H1 (cell line): ENCODE measurements around the gene ALG1. TPM values are rescaled to one million over a fixed set of nuclear protein-coding genes. Genes with fewer than 3 reads are reported as not detected.
"Not testable (repeated sequence)": the region's sequence is repeated elsewhere in the genome, so short reads cannot be mapped to it uniquely, and the experiment has no call there.

ENCODE experiments used
- CTCF ChIA-PET: fragments of 300-600 bp; sonication (Branson Sonifier 250); formaldehyde crosslinking; loops from one replicate; lab custom pipeline; 2021; ENCODE audit not compliant: partially characterized antibody; lab: Charles Lee
- POLR2A ChIA-PET: fragments of 300-600 bp; sonication (Branson Sonifier 250); formaldehyde crosslinking; loops from one replicate; lab custom pipeline; 2021; ENCODE audit warnings: inconsistent platforms; ENCODE audit not compliant: partially characterized antibody; lab: Charles Lee
- DNase-seq, 2 experiments: peaks; one replicate each; pipeline versions ENCODE4 v3.0.0 to v3.0.0-alpha.2; 2010 to 2022; ENCODE audit warnings: low spot score in 2 of 2, low read depth in 1 of 2, mixed read lengths in 1 of 2
- FAIRE-seq: peaks from 2 replicates; lab custom pipeline; 2011; peaks lifted over from hg19 to GRCh38; lab: Jason Lieb, UNC
- H2AFZ ChIP-seq: 2 replicates; pipeline ENCODE4 v1.8.1; 2012; ENCODE audit warnings: low read length, inconsistent platforms
- H2AK5ac ChIP-seq: 2 replicates; pipeline ENCODE4 v1.6.1; 2013; ENCODE audit warnings: low read depth, low read length
- H2BK120ac ChIP-seq: replicated peaks from 2 replicates; pipeline ENCODE3; 2013; ENCODE audit warnings: low read depth, low read length, inconsistent platforms
- H2BK12ac ChIP-seq: 2 replicates; pipeline ENCODE4 v1.6.1; 2013; ENCODE audit warnings: low read depth, low read length
- H2BK15ac ChIP-seq: 2 replicates; pipeline ENCODE4 v1.6.1; 2013; ENCODE audit warnings: low read length
- H2BK20ac ChIP-seq: 2 replicates; pipeline ENCODE4 v1.6.1; 2013; ENCODE audit warnings: low read length
- H2BK5ac ChIP-seq: 2 replicates; pipeline ENCODE4 v1.6.1; 2013; ENCODE audit warnings: low read depth, low read length
- H3K14ac ChIP-seq: 2 replicates; pipeline ENCODE4 v1.6.1; 2013; ENCODE audit warnings: inconsistent platforms; ENCODE audit not compliant: insufficient read length
- H3K18ac ChIP-seq: 2 replicates; pipeline ENCODE4 v1.6.1; 2013; ENCODE audit warnings: low read length; ENCODE audit errors: extremely low read depth
- H3K23ac ChIP-seq: 2 replicates; pipeline ENCODE4 v1.6.1; 2013; ENCODE audit warnings: inconsistent platforms; ENCODE audit not compliant: insufficient read length
- H3K23me2 ChIP-seq: 2 replicates; pipeline ENCODE4 v1.6.1; 2013; ENCODE audit warnings: low read depth, low read length
- H3K27ac ChIP-seq: 2 replicates; pipeline ENCODE4 v1.6.1; 2011; ENCODE audit warnings: low read depth, low read length, inconsistent platforms
- H3K27me3 ChIP-seq, 4 experiments: replicated peaks in 1 of 4; 1 replicate in 1 of 4; 2 replicates in 3 of 4; pipeline versions ENCODE4 v1.6.1 to v1.8.1; 2011 to 2013; ENCODE audit warnings: low read length in 3 of 4, mild to moderate bottlenecking in 3 of 4, inconsistent platforms in 2 of 4, mixed read lengths in 2 of 4, moderate library complexity in 1 of 4; ENCODE audit not compliant: control insufficient read depth in 3 of 4, insufficient read depth in 3 of 4; ENCODE audit errors: extremely low read depth in 1 of 4
- H3K36me3 ChIP-seq, 4 experiments: 2 replicates each; pipeline versions ENCODE4 v1.6.1 to v1.8.1; 2011 to 2013; ENCODE audit warnings: mild to moderate bottlenecking in 4 of 4, low read length in 3 of 4, moderate library complexity in 2 of 4, control low read depth in 1 of 4, inconsistent platforms in 1 of 4; ENCODE audit not compliant: insufficient read depth in 4 of 4, control insufficient read depth in 2 of 4
- H3K4ac ChIP-seq: replicated peaks from 2 replicates; pipeline ENCODE3; 2013; ENCODE audit warnings: low read length, low read depth, mixed read lengths, inconsistent platforms; ENCODE audit not compliant: insufficient read length
- H3K4me1 ChIP-seq, 4 experiments: replicated peaks in 1 of 4; 1 replicate in 1 of 4; 2 replicates in 3 of 4; pipeline versions ENCODE4 v1.6.1 to v1.8.1; 2011 to 2013; ENCODE audit warnings: low read length in 3 of 4, inconsistent platforms in 2 of 4, mixed read lengths in 1 of 4; ENCODE audit not compliant: insufficient read depth in 4 of 4, control insufficient read depth in 3 of 4
- H3K4me2 ChIP-seq, 2 experiments: 2 replicates each; pipeline versions ENCODE4 v1.6.1 to v1.8.1; 2011 to 2013; ENCODE audit warnings: low read depth in 2 of 2, low read length in 2 of 2, control low read depth in 1 of 2, inconsistent platforms in 1 of 2, mild to moderate bottlenecking in 1 of 2; ENCODE audit not compliant: insufficient read depth in 1 of 2
- H3K4me3 ChIP-seq, 4 experiments: fragments of 200-600, 300-600 bp in 1 of 4; sonication (generic), shearing (Covaris generic), sonication (Bioruptor Twin) in 1 of 4; 2 replicates each; pipeline versions ENCODE4 v1.5.1 to v1.8.1; 2011 to 2016; ENCODE audit warnings: low read length in 4 of 4, low read depth in 3 of 4, control low read depth in 2 of 4, inconsistent platforms in 2 of 4, mild to moderate bottlenecking in 2 of 4, mixed read lengths in 1 of 4, moderate library complexity in 1 of 4; ENCODE audit not compliant: insufficient read depth in 2 of 4; ENCODE audit errors: extremely low read depth in 1 of 4
- H3K56ac ChIP-seq: replicated peaks from 2 replicates; pipeline ENCODE3; 2013; ENCODE audit warnings: low read depth, mild to moderate bottlenecking, mixed read lengths, low read length, inconsistent platforms; ENCODE audit not compliant: insufficient read length
- H3K79me1 ChIP-seq: 2 replicates; pipeline ENCODE4 v1.6.1; 2013; ENCODE audit warnings: low read depth, low read length, control low read depth
- H3K79me2 ChIP-seq, 2 experiments: 2 replicates each; pipeline versions ENCODE4 v1.6.1 to v1.8.1; 2012 to 2013; ENCODE audit warnings: low read length in 2 of 2, mild to moderate bottlenecking in 2 of 2, inconsistent platforms in 1 of 2; ENCODE audit not compliant: insufficient read depth in 2 of 2, control insufficient read depth in 1 of 2
- H3K9ac ChIP-seq, 4 experiments: replicated peaks in 1 of 4; 1 replicate in 1 of 4; 2 replicates in 3 of 4; pipeline versions ENCODE4 v1.6.1 to v1.8.1; 2011 to 2013; ENCODE audit warnings: low read depth in 3 of 4, low read length in 3 of 4, control low read depth in 2 of 4, mild to moderate bottlenecking in 2 of 4, moderate library complexity in 2 of 4, inconsistent platforms in 1 of 4; ENCODE audit errors: extremely low read depth in 1 of 4
- H3K9me3 ChIP-seq, 2 experiments: 2 replicates each; pipeline versions ENCODE4 v1.6.1 to v1.8.1; 2012 to 2013; ENCODE audit warnings: mild to moderate bottlenecking in 2 of 2, moderate library complexity in 2 of 2, control low read depth in 1 of 2, inconsistent platforms in 1 of 2, low read depth in 1 of 2, low read length in 1 of 2, mixed read lengths in 1 of 2; ENCODE audit not compliant: insufficient read depth in 2 of 2
- H4K20me1 ChIP-seq, 2 experiments: replicated peaks in 1 of 2; 2 replicates each; pipeline versions ENCODE3 to v1.8.1; 2011 to 2013; ENCODE audit warnings: inconsistent platforms in 2 of 2, low read length in 2 of 2, mild to moderate bottlenecking in 1 of 2; ENCODE audit not compliant: insufficient read depth in 2 of 2, control insufficient read depth in 1 of 2
- H4K5ac ChIP-seq: 2 replicates; pipeline ENCODE4 v1.6.1; 2013; ENCODE audit warnings: low read length, low read depth, mixed read lengths, inconsistent platforms; ENCODE audit not compliant: insufficient read length
- H4K8ac ChIP-seq: 2 replicates; pipeline ENCODE4 v1.8.0; 2013; ENCODE audit warnings: mild to moderate bottlenecking, moderate library complexity, low read length, inconsistent platforms; ENCODE audit not compliant: insufficient read depth; ENCODE audit errors: extremely low read depth
- H4K91ac ChIP-seq: replicated peaks from 2 replicates; pipeline ENCODE3; 2013; ENCODE audit warnings: low read length, mixed read lengths, inconsistent platforms; ENCODE audit not compliant: insufficient read length
- RAD21 ChIP-seq, 2 experiments: IDR thresholded peaks in 1 of 2; conservative IDR thresholded peaks in 1 of 2; 2 replicates each; pipeline ENCODE4 v1.6.1; 2011; ENCODE audit warnings: low read depth in 2 of 2, low read length in 2 of 2, improper control_type of control experiment in 1 of 2, inconsistent platforms in 1 of 2, mild to moderate bottlenecking in 1 of 2, moderate library complexity in 1 of 2
- WGBS, 2 experiments: shearing (Covaris generic) in 1 of 2; methylation state at CpG; one replicate each; pipeline versions ENCODE4 v1.1.6 to v1.1.7; 2013 to 2015; ENCODE audit warnings: low lambda C conversion rate in 2 of 2, mixed read lengths in 2 of 2, inconsistent platforms in 1 of 2, low coverage in 1 of 2, missing lambda C conversion rate in 1 of 2; ENCODE audit not compliant: insufficient replicate concordance in 2 of 2, insufficient coverage in 1 of 2, insufficient read length in 1 of 2; ENCODE audit errors: extremely low coverage in 1 of 2, missing lambda C conversion rate in 1 of 2; 5-methylcytosine and 5-hydroxymethylcytosine counted together
- polyA plus RNA-seq, 7 experiments: library from polyadenylated mRNA; depleted of rRNA in 3 of 7; stranded (reverse) in 5 of 7; unstranded in 2 of 7; fragments of >200 nt in 5 of 7; fragments of 200-250 nt in 2 of 7; gene quantifications; 1 replicate in 5 of 7; 2 replicates in 1 of 7; 4 replicates in 1 of 7; pipeline versions ENCODE4 v1.2.1 to v1.2.3, GENCODE V29; 2011 to 2013; ENCODE audit warnings: missing spikeins in 2 of 7, mixed read lengths in 2 of 7
- total RNA-seq: library from RNA; stranded (reverse); fragmentation: NEBNext Ultra II Directional; extraction: Animal tissue kit (Norgen Biotek cat#: 25700); gene quantifications from 2 replicates; pipeline ENCODE4 v1.2.1, GENCODE V29; 2021
- TF ChIP-seq, protein P1 (sequence below), 3 experiments: IDR thresholded peaks; 1 replicate in 2 of 3; 2 replicates in 1 of 3; pipeline versions ENCODE4 v1.5.1 to v1.6.1; 2011; ENCODE audit warnings: low read length in 3 of 3, mild to moderate bottlenecking in 3 of 3, inconsistent platforms in 2 of 3, low read depth in 1 of 3, moderate library complexity in 1 of 3; ENCODE audit not compliant: insufficient read depth in 1 of 3; ENCODE audit errors: control extremely low read depth in 1 of 3

The ALG1 gene
- total and polyA plus RNA-seq, 2 of the 8 experiments (the other 6 are each of a cell fraction or from before 2014, with no cell fraction given): 34.8 to 46.5 TPM

DNA sequence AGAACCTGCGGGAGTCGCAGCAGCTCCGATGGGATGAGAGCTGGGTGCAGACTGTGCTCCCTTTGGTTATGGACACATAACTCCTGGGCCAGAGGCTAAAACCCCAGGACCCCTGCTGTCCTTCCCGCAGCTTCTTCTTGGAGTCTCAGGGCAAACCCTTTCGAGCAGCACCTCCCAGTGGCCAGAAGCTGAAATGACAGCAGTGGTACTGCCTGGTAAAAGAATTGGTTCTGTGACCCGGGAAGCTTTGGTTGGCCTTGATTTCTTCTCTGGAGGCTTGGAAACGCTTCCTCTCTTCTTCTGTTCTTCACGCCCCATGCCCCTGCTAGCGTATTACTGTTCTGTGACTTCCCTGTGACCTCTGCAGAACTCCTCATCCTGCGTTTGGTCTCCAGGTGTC is 13.2 kb downstream of the ALG1 start:
- not testable (repeated sequence) for H2BK20ac ChIP-seq, H3K4me1 ChIP-seq, H3K4ac ChIP-seq, H4K91ac ChIP-seq, H3K27me3 ChIP-seq, H3K79me1 ChIP-seq, H3K9me3 ChIP-seq, H3K4me2 ChIP-seq, FAIRE-seq, H4K20me1 ChIP-seq, H3K27ac ChIP-seq, H2AFZ ChIP-seq, H3K4me3 ChIP-seq, H3K79me2 ChIP-seq, H2AK5ac ChIP-seq, H3K23me2 ChIP-seq, H2BK120ac ChIP-seq, H2BK5ac ChIP-seq, H3K56ac ChIP-seq, H4K5ac ChIP-seq, H3K14ac ChIP-seq, H3K9ac ChIP-seq, H2BK15ac ChIP-seq, H4K8ac ChIP-seq, H3K18ac ChIP-seq, H3K23ac ChIP-seq, H2BK12ac ChIP-seq
- POLR2A ChIA-PET: interaction anchor here (1.0 to 1.6 kb wide), 3 partner anchors 13 to 115 kb away, joined by 3 read pairs; partner anchors contain the start of gene ALG1
- WGBS, 2 experiments: 64% methylated on average over 10 of the region's 10 CpGs; no CpG with 5 or more reads in 1 of the 2 experiments
- DNase-seq: peak; percentile 68 to 92
- CTCF ChIA-PET: interaction anchor here (0.6 to 27.9 kb wide), 11 partner anchors 8 to 657 kb away, joined by 3 to 625 read pairs (median 3); partner anchors contain the start of genes ALG1 and C16orf89
- H3K36me3 ChIP-seq: peaks cover 0 to 24% (median 5%) of the 10 kb centered on the region in 4 experiments; a peak in 3 of 8 replicates
- TF ChIP-seq RAD21 (IDR thresholded peaks at IDR 0.05 in 1 of 2, conservative IDR thresholded peaks at IDR 0.05 in 1 of 2; ENCODE audit: low read depth in 2 of 2, low read length in 2 of 2): peak; percentile 72 to 75
- TF ChIP-seq, protein P1, sequence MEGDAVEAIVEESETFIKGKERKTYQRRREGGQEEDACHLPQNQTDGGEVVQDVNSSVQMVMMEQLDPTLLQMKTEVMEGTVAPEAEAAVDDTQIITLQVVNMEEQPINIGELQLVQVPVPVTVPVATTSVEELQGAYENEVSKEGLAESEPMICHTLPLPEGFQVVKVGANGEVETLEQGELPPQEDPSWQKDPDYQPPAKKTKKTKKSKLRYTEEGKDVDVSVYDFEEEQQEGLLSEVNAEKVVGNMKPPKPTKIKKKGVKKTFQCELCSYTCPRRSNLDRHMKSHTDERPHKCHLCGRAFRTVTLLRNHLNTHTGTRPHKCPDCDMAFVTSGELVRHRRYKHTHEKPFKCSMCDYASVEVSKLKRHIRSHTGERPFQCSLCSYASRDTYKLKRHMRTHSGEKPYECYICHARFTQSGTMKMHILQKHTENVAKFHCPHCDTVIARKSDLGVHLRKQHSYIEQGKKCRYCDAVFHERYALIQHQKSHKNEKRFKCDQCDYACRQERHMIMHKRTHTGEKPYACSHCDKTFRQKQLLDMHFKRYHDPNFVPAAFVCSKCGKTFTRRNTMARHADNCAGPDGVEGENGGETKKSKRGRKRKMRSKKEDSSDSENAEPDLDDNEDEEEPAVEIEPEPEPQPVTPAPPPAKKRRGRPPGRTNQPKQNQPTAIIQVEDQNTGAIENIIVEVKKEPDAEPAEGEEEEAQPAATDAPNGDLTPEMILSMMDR (IDR thresholded peaks at IDR 0.05; ENCODE audit: control extremely low read depth in 1 of 3, insufficient read depth in 1 of 3, low read depth in 1 of 3, low read length in 3 of 3): peak; percentile 61 to 69 (median 68)
